ENCODE data around the gene TIPRL.

Gene TIPRL

DNA sequence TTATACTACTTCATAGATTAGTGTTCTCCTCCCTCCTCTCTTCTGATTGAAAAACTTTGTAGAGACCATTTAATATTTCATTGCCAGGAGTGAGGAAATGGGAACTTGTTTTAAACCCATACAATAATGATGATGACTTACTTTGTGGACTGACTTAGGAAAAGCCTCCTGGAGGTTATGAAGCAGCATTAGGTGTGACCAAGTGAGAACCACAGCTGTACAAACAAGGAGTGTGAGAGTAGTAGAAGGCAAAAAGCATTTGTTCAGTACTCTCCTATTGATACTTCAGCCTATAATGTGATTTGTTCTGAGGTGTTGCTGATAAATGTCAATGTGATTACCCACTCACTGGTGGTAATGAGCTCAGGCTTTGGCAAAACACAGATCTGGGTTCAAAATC, 8.4 kb downstream of the TIPRL start:
- no peak overlapping the region for H3K4me3 Mint-ChIP-seq
- no peaks in the 10 kb centered on the region for H3K9me3 Mint-ChIP-seq
- TF ChIP-seq, protein P1, sequence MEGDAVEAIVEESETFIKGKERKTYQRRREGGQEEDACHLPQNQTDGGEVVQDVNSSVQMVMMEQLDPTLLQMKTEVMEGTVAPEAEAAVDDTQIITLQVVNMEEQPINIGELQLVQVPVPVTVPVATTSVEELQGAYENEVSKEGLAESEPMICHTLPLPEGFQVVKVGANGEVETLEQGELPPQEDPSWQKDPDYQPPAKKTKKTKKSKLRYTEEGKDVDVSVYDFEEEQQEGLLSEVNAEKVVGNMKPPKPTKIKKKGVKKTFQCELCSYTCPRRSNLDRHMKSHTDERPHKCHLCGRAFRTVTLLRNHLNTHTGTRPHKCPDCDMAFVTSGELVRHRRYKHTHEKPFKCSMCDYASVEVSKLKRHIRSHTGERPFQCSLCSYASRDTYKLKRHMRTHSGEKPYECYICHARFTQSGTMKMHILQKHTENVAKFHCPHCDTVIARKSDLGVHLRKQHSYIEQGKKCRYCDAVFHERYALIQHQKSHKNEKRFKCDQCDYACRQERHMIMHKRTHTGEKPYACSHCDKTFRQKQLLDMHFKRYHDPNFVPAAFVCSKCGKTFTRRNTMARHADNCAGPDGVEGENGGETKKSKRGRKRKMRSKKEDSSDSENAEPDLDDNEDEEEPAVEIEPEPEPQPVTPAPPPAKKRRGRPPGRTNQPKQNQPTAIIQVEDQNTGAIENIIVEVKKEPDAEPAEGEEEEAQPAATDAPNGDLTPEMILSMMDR (IDR thresholded peaks at IDR 0.05) = no peak
- H3K4me1 Mint-ChIP-seq = no peaks in the 10 kb centered on the region
- DNase-seq = no peak
- H3K27ac Mint-ChIP-seq = no peak overlapping the region
- H3K36me3 Mint-ChIP-seq (ENCODE audit: low read depth) = peaks cover 44% of the 10 kb centered on the region
- H3K27me3 Mint-ChIP-seq (ENCODE audit: low read depth, poor library complexity) = peaks cover 4% of the 10 kb centered on the region

DNA sequence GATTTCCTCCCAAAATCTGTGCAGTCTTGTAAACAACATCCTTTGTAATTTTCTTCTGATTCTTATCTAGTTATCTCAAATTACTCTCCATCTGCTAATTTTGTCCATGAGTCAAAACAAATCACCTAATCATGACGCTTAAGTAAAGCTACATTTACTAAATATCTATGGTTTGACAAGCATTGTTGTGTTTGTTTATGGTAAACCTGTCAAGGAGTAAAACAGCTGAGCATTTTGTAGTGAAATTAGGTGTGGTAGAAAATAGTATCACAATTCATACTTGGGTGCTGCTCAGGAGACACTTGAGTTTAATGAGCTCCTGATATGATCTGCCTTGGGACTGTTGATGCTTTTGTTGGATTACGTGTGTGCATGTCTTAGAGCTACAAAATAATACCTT, 11.6 kb downstream of the TIPRL start:
- H3K4me1 Mint-ChIP-seq = no peaks in the 10 kb centered on the region
- no peak overlapping the region for H3K4me3 Mint-ChIP-seq
- H3K36me3 Mint-ChIP-seq (ENCODE audit: low read depth) = peaks cover 53% of the 10 kb centered on the region
- peaks cover 4% of the 10 kb centered on the region for H3K27me3 Mint-ChIP-seq (ENCODE audit: low read depth, poor library complexity)
- no peak overlapping the region for H3K27ac Mint-ChIP-seq
- TF ChIP-seq, protein P1 (IDR thresholded peaks at IDR 0.05) = no peak
- no peak for DNase-seq
- H3K9me3 Mint-ChIP-seq = no peaks in the 10 kb centered on the region

DNA sequence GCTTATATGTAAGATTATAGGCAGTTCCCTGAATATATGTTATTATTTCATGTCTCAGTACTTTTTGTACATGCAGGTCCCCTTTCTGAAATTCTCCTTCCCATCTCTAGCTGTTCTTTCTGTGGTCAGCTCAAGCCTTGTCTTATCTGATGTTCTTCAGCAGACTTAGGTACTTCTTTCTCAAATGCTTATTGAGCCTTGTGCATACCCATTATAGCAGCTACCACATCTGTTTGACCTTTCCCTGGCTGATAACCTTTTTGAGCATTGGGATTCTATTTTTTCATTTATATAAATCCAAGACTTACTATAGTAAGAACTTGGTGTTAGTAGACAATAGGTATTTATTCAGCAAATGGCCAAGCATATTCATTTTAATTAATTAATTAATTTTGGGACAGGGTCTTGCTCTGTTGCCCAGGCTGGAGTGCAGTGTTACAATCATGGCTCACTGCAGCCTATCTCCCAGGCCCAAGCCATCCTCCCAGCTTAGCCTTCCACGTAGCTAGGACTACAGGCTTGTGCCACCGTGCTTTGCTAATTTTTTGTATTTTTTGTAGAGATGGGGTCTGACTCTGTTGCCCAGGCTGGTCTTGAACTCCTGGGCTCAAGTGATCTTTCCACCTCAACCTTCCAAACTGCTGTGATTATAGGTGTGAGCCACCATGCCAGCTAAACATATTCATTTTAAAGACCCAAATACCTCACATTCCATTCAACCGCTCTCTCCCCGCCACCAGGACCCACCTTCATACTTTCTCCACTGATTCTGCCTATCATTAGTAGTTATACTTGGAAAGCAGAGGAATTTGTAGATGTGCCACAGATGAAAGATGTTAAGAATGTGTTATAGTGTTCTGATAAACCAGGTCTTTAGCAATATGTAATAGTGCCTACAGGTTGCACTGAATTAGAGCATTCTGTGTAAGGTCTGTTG, 16.7 kb downstream of the TIPRL start:
- H3K27ac Mint-ChIP-seq = no peak overlapping the region
- H3K4me1 Mint-ChIP-seq = no peaks in the 10 kb centered on the region
- no peaks in the 10 kb centered on the region for H3K27me3 Mint-ChIP-seq (ENCODE audit: low read depth, poor library complexity)
- peaks cover 54% of the 10 kb centered on the region for H3K36me3 Mint-ChIP-seq (ENCODE audit: low read depth)
- H3K9me3 Mint-ChIP-seq = no peaks in the 10 kb centered on the region
- no peak overlapping the region for H3K4me3 Mint-ChIP-seq
- TF ChIP-seq, protein P1 (IDR thresholded peaks at IDR 0.05) = no peak
- DNase-seq = no peak

DNA sequence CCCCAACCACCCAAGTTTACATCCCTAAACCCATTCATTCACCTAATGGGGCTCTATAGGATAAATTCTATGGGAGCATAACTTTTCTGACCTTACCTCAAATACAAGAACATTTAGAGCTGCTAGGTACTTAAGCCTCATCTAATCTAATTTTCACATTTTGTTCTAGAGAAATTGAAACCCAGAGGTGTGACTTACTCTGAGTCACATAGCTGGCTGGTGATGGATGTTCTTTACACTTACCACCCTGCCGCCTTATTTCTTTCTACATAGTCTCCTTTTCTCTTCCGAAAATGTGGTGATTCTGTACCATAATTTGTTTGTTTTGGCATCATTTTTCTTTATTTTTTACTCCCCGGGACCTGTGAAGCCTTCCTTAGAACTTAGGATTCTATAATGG, 20.3 kb downstream of the TIPRL start:
- TF ChIP-seq, protein P1 (IDR thresholded peaks at IDR 0.05) = no peak
- no peaks in the 10 kb centered on the region for H3K4me1 Mint-ChIP-seq
- no peak overlapping the region for H3K4me3 Mint-ChIP-seq
- no peak for DNase-seq
- no peaks in the 10 kb centered on the region for H3K27me3 Mint-ChIP-seq (ENCODE audit: low read depth, poor library complexity)
- H3K9me3 Mint-ChIP-seq = peaks cover 5% of the 10 kb centered on the region
- peak overlapping the region; percentile 13 for H3K27ac Mint-ChIP-seq
- H3K36me3 Mint-ChIP-seq (ENCODE audit: low read depth) = peaks cover 58% of the 10 kb centered on the region

DNA sequence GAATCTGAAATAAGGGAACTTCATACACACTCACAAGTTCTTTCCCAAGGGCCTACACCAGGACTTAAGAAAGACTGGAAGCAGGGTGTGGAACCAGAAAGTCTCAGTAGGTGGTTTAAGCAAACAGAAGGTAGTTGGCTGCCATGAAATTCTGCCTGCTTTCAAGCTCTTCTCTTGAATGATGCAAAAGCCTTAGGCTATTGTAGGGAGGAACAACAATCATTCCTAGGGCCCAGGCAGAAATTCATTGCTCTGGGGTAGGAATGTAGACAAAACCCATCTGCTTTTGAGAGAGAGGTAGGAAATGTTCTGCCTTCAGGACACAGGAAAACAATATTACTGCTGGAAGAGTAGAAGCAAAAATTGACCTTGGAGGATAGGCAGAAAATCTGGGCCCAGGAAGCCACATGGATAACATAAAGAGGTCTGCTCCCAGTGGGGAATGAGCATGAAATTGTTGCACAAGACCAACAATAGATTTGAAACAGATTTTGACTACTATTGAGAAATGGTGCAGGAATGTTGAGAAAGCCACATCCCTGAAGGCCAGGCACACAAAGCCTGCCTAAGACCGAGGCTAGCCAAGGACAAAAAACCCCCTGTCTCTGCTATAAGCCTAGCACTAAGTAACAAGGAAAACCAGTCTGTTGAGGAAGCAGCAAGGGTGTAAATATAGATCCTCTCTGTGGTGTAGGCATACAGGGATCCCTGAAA, 24.3 kb downstream of the TIPRL start:
- Mint-ChIP-seq H3K27ac (peak overlapping the region; percentile 64), H3K36me3 (ENCODE audit: low read depth) (peaks cover 54% of the 10 kb centered on the region), H3K27me3 (ENCODE audit: low read depth, poor library complexity) (no peaks in the 10 kb centered on the region), H3K4me1 (no peaks in the 10 kb centered on the region), H3K9me3 (peaks cover 35% of the 10 kb centered on the region), H3K4me3 (no peak overlapping the region)
- no peak for DNase-seq
- TF ChIP-seq, protein P1 (IDR thresholded peaks at IDR 0.05) = no peak

Data from nephron progenitor cell (in vitro differentiated cells).